HepG2 (cell line): Measurements from ENCODE around the gene HIGD1C. TPM values are rescaled to one million over a fixed set of nuclear protein-coding genes. Genes with fewer than 3 reads are reported as not detected.

Source experiments
- ATAC-seq: fragments of 200-7000 bp; cut with Tn5 transposase; 3 replicates; pipeline ENCODE4 v1.9.1; 2020; ENCODE audit warnings: mild to moderate bottlenecking, moderate library complexity
- BruUV-seq: library from RNA; stranded (reverse); fragments of 400-500 nt; replicated peaks from 2 replicates; lab custom pipeline; 2021; lab: Mats Ljungman, UMichigan
- CTCF ChIA-PET: fragments of 300-600 bp; formaldehyde crosslinking; extraction: SDS; loops from one replicate; lab custom pipeline; 2021; ENCODE audit warnings: low total read pairs, inconsistent platforms, low intra/inter-chr PET ratio; lab: Yijun Ruan, JAX
- POLR2A ChIA-PET: fragments of 350-600 bp; sonication (Branson Sonifier 250); formaldehyde crosslinking; loops from one replicate; lab custom pipeline; 2020; ENCODE audit warnings: antibody characterized with exemption, inconsistent platforms; lab: Yijun Ruan, JAX
- DNase-seq: peaks from one replicate; pipeline ENCODE4 v3.0.0-alpha.2; 2015; ENCODE audit warnings: low spot score
- FAIRE-seq: peaks from 3 replicates; lab custom pipeline; 2011; peaks lifted over from hg19 to GRCh38; lab: Jason Lieb, UNC
- H2AFZ ChIP-seq: one replicate; pipeline ENCODE4 v1.6.1; 2011; ENCODE audit warnings: low read length, inconsistent platforms
- H3K27ac ChIP-seq: fragments of 300-600 bp; 3 replicates; pipeline ENCODE4 v1.8.0; 2011; ENCODE audit warnings: mixed run types, mild to moderate bottlenecking, mixed read lengths, low read length, inconsistent platforms; ENCODE audit not compliant: insufficient read depth; ENCODE audit errors: extremely low read length
- H3K27me3 ChIP-seq, 2 experiments: fragments of 200-600 bp in 1 of 2; 2 replicates in 1 of 2; 3 replicates in 1 of 2; pipeline versions ENCODE4 v1.6.0 to v1.8.0; 2011; ENCODE audit warnings: low read length in 2 of 2, mild to moderate bottlenecking in 2 of 2, moderate library complexity in 2 of 2, inconsistent platforms in 1 of 2; ENCODE audit not compliant: insufficient read depth in 2 of 2, control insufficient read depth in 1 of 2
- H3K36me3 ChIP-seq, 2 experiments: fragments of 200-600 bp in 1 of 2; replicated peaks in 1 of 2; 2 replicates in 1 of 2; 3 replicates in 1 of 2; pipeline versions ENCODE4 v1.5.1 to v1.8.0; 2011; ENCODE audit warnings: low read length in 2 of 2, inconsistent platforms in 1 of 2; ENCODE audit not compliant: insufficient read depth in 2 of 2, control insufficient read depth in 1 of 2
- H3K4me1 ChIP-seq: 2 replicates; pipeline ENCODE4 v1.5.1; 2012; ENCODE audit warnings: low read length, inconsistent platforms; ENCODE audit not compliant: insufficient read depth
- H3K4me2 ChIP-seq: 2 replicates; pipeline ENCODE4 v1.6.0; 2011; ENCODE audit warnings: low read depth, low read length, inconsistent platforms
- H3K4me3 ChIP-seq, 3 experiments: fragments of 200-600 bp in 1 of 3; sonication (generic), shearing (Covaris generic) in 1 of 3; replicated peaks in 1 of 3; 2 replicates each; pipeline ENCODE4 v1.5.1; 2011 to 2016; ENCODE audit warnings: low read length in 3 of 3, inconsistent platforms in 2 of 3, low read depth in 2 of 3, mild to moderate bottlenecking in 2 of 3, control low read depth in 1 of 3, mixed read lengths in 1 of 3; ENCODE audit not compliant: insufficient read depth in 1 of 3
- H3K79me2 ChIP-seq: one replicate; pipeline ENCODE4 v1.6.1; 2011; ENCODE audit warnings: low read length, inconsistent platforms; ENCODE audit not compliant: insufficient read depth
- H3K9ac ChIP-seq: 2 replicates; pipeline ENCODE4 v1.6.0; 2011; ENCODE audit warnings: mild to moderate bottlenecking, low read depth, low read length, inconsistent platforms; ENCODE audit not compliant: insufficient read depth
- H3K9me3 ChIP-seq: 2 replicates; pipeline ENCODE4 v1.5.1; 2012; ENCODE audit warnings: mild to moderate bottlenecking, low read length
- H4K20me1 ChIP-seq: 2 replicates; pipeline ENCODE4 v1.6.0; 2011; ENCODE audit warnings: inconsistent platforms, mild to moderate bottlenecking, low read length, moderate library complexity; ENCODE audit not compliant: insufficient read depth
- CREB3 ChIP-seq: sonication (generic); formaldehyde crosslinking; IDR thresholded peaks from 2 replicates; pipeline ENCODE4 v1.5.0; 2020; ENCODE audit warnings: missing genetic modification reagents
- HMGXB3 ChIP-seq: sonication (generic); formaldehyde crosslinking; IDR thresholded peaks from 2 replicates; pipeline ENCODE4 v1.4.0; 2020; ENCODE audit warnings: missing genetic modification reagents, borderline replicate concordance
- USF2 ChIP-seq, 2 experiments: sonication (generic) in 1 of 2; formaldehyde crosslinking in 1 of 2; IDR thresholded peaks; 2 replicates each; pipeline versions ENCODE4 v1.5.1 to v1.6.1; 2011 to 2020; ENCODE audit warnings: borderline replicate concordance in 1 of 2, low read depth in 1 of 2, low read length in 1 of 2, mild to moderate bottlenecking in 1 of 2, missing genetic modification reagents in 1 of 2, moderate library complexity in 1 of 2
- ZNF407 ChIP-seq: sonication (generic); formaldehyde crosslinking; IDR thresholded peaks from one replicate; pipeline ENCODE4 v1.5.1; 2020; ENCODE audit warnings: mild to moderate bottlenecking, missing genetic modification reagents; ENCODE audit errors: not compliant biosample characterization
- ZNF720 ChIP-seq: sonication (generic); formaldehyde crosslinking; IDR thresholded peaks from 2 replicates; pipeline ENCODE4 v1.4.0; 2020; ENCODE audit warnings: missing genetic modification reagents
- WGBS: methylation state at CpG from one replicate; pipeline ENCODE4 v1.1.6; 2017; ENCODE audit warnings: low lambda C conversion rate; 5-methylcytosine and 5-hydroxymethylcytosine counted together
- in situ Hi-C: cut with HindIII; loops from 2 replicates; pipeline ENCODE4 v1.10.0; 2017; ENCODE audit warnings: low pct_unique_long_range_greater_than_20kb; ENCODE audit not compliant: extremely low pct_ligation_motif_present
- intact Hi-C: fragments of 100-400 bp; cut with micrococcal nuclease; formaldehyde crosslinking; loops from one replicate; pipeline ENCODE4 v1.10.0; 2022; ENCODE audit not compliant: unreplicated experiment
- polyA plus RNA-seq, 8 experiments: library from polyadenylated mRNA; depleted of rRNA in 3 of 8; stranded (reverse) in 7 of 8; unstranded in 1 of 8; fragments of >200 nt; fragmentation: Illumina TruSeq in 4 of 8; extraction: Trizol in 4 of 8; gene quantifications; 2 replicates each; pipeline versions ENCODE4 v1.2.1 to v1.2.3, GENCODE V29; 2011 to 2016; ENCODE audit warnings: low read depth in 4 of 8, missing spikeins in 1 of 8, mixed read lengths in 1 of 8; ENCODE audit not compliant: insufficient read depth in 1 of 8
- total RNA-seq, 5 experiments: library from RNA; depleted of rRNA; stranded (reverse); fragments of >200 nt; fragmentation: Illumina TruSeq; extraction: Trizol; gene quantifications; 2 replicates each; pipeline ENCODE4 v1.2.3, GENCODE V29; 2016; ENCODE audit warnings: low read depth in 1 of 5

HIGD1C gene
- total and polyA plus RNA-seq, 2 of the 13 experiments (the other 11 are each of a cell fraction or from before 2014, with no cell fraction given): not detected

GRCh38 chr12:50947933-50948626 lies 4.3 kb upstream of the HIGD1C start:
- H3K4me3 ChIP-seq: no peak overlapping the region
- ChIA-PET POLR2A (interaction anchor here (0.6 kb wide), 1 partner anchor 123 kb away, joined by 3 read pairs; no protein-coding TSS in a partner anchor), CTCF (no interaction called here)
- H3K36me3 ChIP-seq: no peaks in the 10 kb centered on the region
- no peaks in the 10 kb centered on the region for H3K9me3 ChIP-seq
- H3K4me1 ChIP-seq: no peaks in the 10 kb centered on the region
- DNase-seq (no peak), FAIRE-seq (no peak), ATAC-seq (no peak)
- no peaks in the 10 kb centered on the region for H3K27me3 ChIP-seq
- H2AFZ ChIP-seq: no peak overlapping the region
- in situ Hi-C loops (no loop called here), intact Hi-C loops (no loop called here)
- H3K4me2 ChIP-seq: no peak overlapping the region
- no TSS peak for BruUV-seq
- 91% methylated on average over 3 of the region's 3 CpGs for WGBS
- no peaks in the 10 kb centered on the region for H4K20me1 ChIP-seq
- no peak overlapping the region for H3K27ac ChIP-seq
- H3K9ac ChIP-seq: no peak overlapping the region
- H3K79me2 ChIP-seq: no peaks in the 10 kb centered on the region
- TF ChIP-seq USF2 (IDR thresholded peaks at IDR 0.05; ENCODE audit: low read depth, low read length) (no peak), USF2 (CRISPR knock-in tag; IDR thresholded peaks at IDR 0.05; ENCODE audit: borderline replicate concordance) (no peak), CREB3 (CRISPR knock-in tag) (no peak), HMGXB3 (CRISPR knock-in tag) (no peak), ZNF720 (CRISPR knock-in tag) (no peak), ZNF407 (no peak)
